ENCODE data around the gene MYO18B.

MYO18B gene

GRCh38 chr22:25908212-25908611, 166.2 kb downstream of the MYO18B start:
- no peak for FAIRE-seq

- no peak for FAIRE-seq
Observed at GRCh38 chr22:25908755-25909154, 166.8 kb downstream of the MYO18B start.

- no peak for FAIRE-seq
Observed at GRCh38 chr22:25909614-25910387, 167.8 kb downstream of the MYO18B start.

- FAIRE-seq: no peak
Observed at GRCh38 chr22:25911243-25911972, 169.4 kb downstream of the MYO18B start.

- no peak for FAIRE-seq
Observed at GRCh38 chr22:25919452-25919851, 177.5 kb downstream of the MYO18B start.

GRCh38 chr22:25922141-25922540, 180.2 kb downstream of the MYO18B start:
- no peak for FAIRE-seq

GRCh38 chr22:25923914-25924313, 181.9 kb downstream of the MYO18B start:
- FAIRE-seq: no peak

GRCh38 chr22:25928038-25928437, 186.1 kb downstream of the MYO18B start:
- FAIRE-seq: no peak

- FAIRE-seq: no peak
Observed at GRCh38 chr22:25929321-25929878, 187.4 kb downstream of the MYO18B start.

GRCh38 chr22:25930083-25930482, 188.1 kb downstream of the MYO18B start:
- no peak for FAIRE-seq

- FAIRE-seq: no peak
Observed at GRCh38 chr22:25930788-25931310, 188.9 kb downstream of the MYO18B start.

GRCh38 chr22:25933158-25933788, 191.3 kb downstream of the MYO18B start:
- no peak for FAIRE-seq

GRCh38 chr22:25935266-25936058, 193.5 kb downstream of the MYO18B start:
- FAIRE-seq: no peak

GRCh38 chr22:25938151-25938550, 196.2 kb downstream of the MYO18B start:
- no peak for FAIRE-seq

- FAIRE-seq: no peak
Observed at GRCh38 chr22:25939384-25939783, 197.4 kb downstream of the MYO18B start.

GRCh38 chr22:25940479-25940878, 198.5 kb downstream of the MYO18B start:
- FAIRE-seq: no peak

- no peak for FAIRE-seq
Observed at GRCh38 chr22:25941365-25941960, 199.5 kb downstream of the MYO18B start.

GRCh38 chr22:25942115-25942855, 200.3 kb downstream of the MYO18B start:
- no peak for FAIRE-seq

GRCh38 chr22:25942856-25943411, 200.9 kb downstream of the MYO18B start:
- FAIRE-seq: no peak

GRCh38 chr22:25950111-25950510, 208.1 kb downstream of the MYO18B start:
- FAIRE-seq: no peak

GRCh38 chr22:25953276-25953675, 211.3 kb downstream of the MYO18B start:
- FAIRE-seq: no peak
